ENCODE data around the gene UVRAG. TPM values are rescaled to one million over a fixed set of nuclear protein-coding genes. Genes with fewer than 3 reads are reported as not detected.

UVRAG gene
- total RNA-seq, 1 donor from 2014 or later = 34.0 TPM

- Histone ChIP-seq H3K4me1 (no peaks in the 10 kb centered on the region), H4K20me1 (ENCODE audit: low read depth) (peaks cover 9% of the 10 kb centered on the region), H3K27me3 (no peaks in the 10 kb centered on the region), H3K79me2 (ENCODE audit: low read depth) (peaks cover 7% of the 10 kb centered on the region), H2AFZ (replicated peaks) (no peak overlapping the region), H3K9me3 (ENCODE audit: low read depth) (no peaks in the 10 kb centered on the region), H3K4me2 (no peak overlapping the region), H3K27ac (no peak overlapping the region), H3K9ac (no peak overlapping the region), H3K36me3 (peaks cover 17% of the 10 kb centered on the region), H3F3A (ENCODE audit: low read depth) (no peaks in the 10 kb centered on the region), H3K4me3 (no peak overlapping the region)
- H3K4me1 Mint-ChIP-seq = peaks cover 4% of the 10 kb centered on the region
- H3K9me3 Mint-ChIP-seq = peaks cover 4% of the 10 kb centered on the region
- TF ChIP-seq EZH2 (IDR thresholded peaks at IDR 0.05) = no peak
- TF ChIP-seq CTCF (IDR thresholded peaks at IDR 0.05) = no peak
- no peak for TF ChIP-seq EZH2phosphoT487 (IDR thresholded peaks at IDR 0.05)
- DNase-seq (ENCODE audit: low spot score) = no peak
- H3K27ac Mint-ChIP-seq = no peak overlapping the region
- no peak overlapping the region for H3K4me3 Mint-ChIP-seq
- peaks cover 15% of the 10 kb centered on the region for H3K36me3 Mint-ChIP-seq
- H3K27me3 Mint-ChIP-seq (ENCODE audit: insufficient read depth, low read depth) = peaks cover 2% of the 10 kb centered on the region
These were observed 198.5 kb downstream of the UVRAG start for GRCh38 chr11:76013526-76013925.

GRCh38 chr11:76023236-76024068 is 208.4 kb downstream of the UVRAG start:
- Histone ChIP-seq H3K79me2 (ENCODE audit: low read depth) (no peaks in the 10 kb centered on the region), H3K9ac (no peak overlapping the region), H3K9me3 (ENCODE audit: low read depth) (no peaks in the 10 kb centered on the region), H2AFZ (replicated peaks) (no peak overlapping the region), H3K4me2 (no peak overlapping the region), H3K27ac (no peak overlapping the region), H3K27me3 (no peaks in the 10 kb centered on the region), H3K36me3 (no peaks in the 10 kb centered on the region), H3K4me3 (no peak overlapping the region), H4K20me1 (ENCODE audit: low read depth) (peaks cover 7% of the 10 kb centered on the region), H3F3A (ENCODE audit: low read depth) (no peaks in the 10 kb centered on the region), H3K4me1 (peaks cover 17% of the 10 kb centered on the region)
- Mint-ChIP-seq H3K4me1 (peaks cover 10% of the 10 kb centered on the region), H3K9me3 (peaks cover 3% of the 10 kb centered on the region), H3K36me3 (peaks cover 26% of the 10 kb centered on the region), H3K27me3 (ENCODE audit: insufficient read depth, low read depth) (no peaks in the 10 kb centered on the region), H3K4me3 (no peak overlapping the region), H3K27ac (no peak overlapping the region)
- no peak for DNase-seq (ENCODE audit: low spot score)
- no peak for TF ChIP-seq CTCF (IDR thresholded peaks at IDR 0.05)
- TF ChIP-seq EZH2phosphoT487 (IDR thresholded peaks at IDR 0.05) = no peak
- TF ChIP-seq EZH2 (IDR thresholded peaks at IDR 0.05) = no peak

- Histone ChIP-seq H3K4me1 (peaks cover 17% of the 10 kb centered on the region), H3K27ac (no peak overlapping the region), H3K36me3 (no peaks in the 10 kb centered on the region), H3K4me2 (peak overlapping the region; percentile 1), H3K27me3 (no peaks in the 10 kb centered on the region), H3K4me3 (no peak overlapping the region), H3K9me3 (ENCODE audit: low read depth) (no peaks in the 10 kb centered on the region), H4K20me1 (ENCODE audit: low read depth) (peaks cover 7% of the 10 kb centered on the region), H3K9ac (no peak overlapping the region), H3F3A (ENCODE audit: low read depth) (no peaks in the 10 kb centered on the region), H3K79me2 (ENCODE audit: low read depth) (no peaks in the 10 kb centered on the region), H2AFZ (replicated peaks) (no peak overlapping the region)
- peaks cover 4% of the 10 kb centered on the region for H3K9me3 Mint-ChIP-seq
- peak overlapping the region; percentile 46 for H3K27ac Mint-ChIP-seq
- no peak overlapping the region for H3K4me3 Mint-ChIP-seq
- no peak for TF ChIP-seq CTCF (IDR thresholded peaks at IDR 0.05)
- no peak for TF ChIP-seq EZH2phosphoT487 (IDR thresholded peaks at IDR 0.05)
- TF ChIP-seq EZH2 (IDR thresholded peaks at IDR 0.05) = no peak
- DNase-seq (ENCODE audit: low spot score) = no peak
- H3K4me1 Mint-ChIP-seq = peaks cover 10% of the 10 kb centered on the region
- H3K36me3 Mint-ChIP-seq = peaks cover 19% of the 10 kb centered on the region
- H3K27me3 Mint-ChIP-seq (ENCODE audit: insufficient read depth, low read depth) = no peaks in the 10 kb centered on the region
These were observed 210.1 kb downstream of the UVRAG start for GRCh38 chr11:76025068-76025467.

All from neural progenitor cell (in vitro differentiated cells).